T-helper 2 cell treated with Interferon-gamma antibody and Interleukin-4, amounts not matched to agents 5 μg/mL and 100 μg/mL, for 36 hours (primary cell): ENCODE data around the gene LRRD1.
"Not testable (repeated sequence)": the region's sequence is repeated elsewhere in the genome, so short reads cannot be mapped to it uniquely, and the experiment has no call there.

Experiments used
- DNase-seq: peaks from one replicate; pipeline ENCODE4 v3.0.0; 2021; ENCODE audit warnings: low spot score
- H3K27ac Mint-ChIP-seq: one replicate; pipeline ENCODE4 v1.8.0; 2021; ENCODE audit warnings: mild to moderate bottlenecking, mixed read lengths
- H3K27me3 Mint-ChIP-seq: one replicate; pipeline ENCODE4 v1.8.0; 2021; ENCODE audit warnings: low read depth, mixed read lengths
- H3K36me3 Mint-ChIP-seq: one replicate; pipeline ENCODE4 v1.8.0; 2021; ENCODE audit warnings: low read depth, mixed read lengths
- H3K4me1 Mint-ChIP-seq: one replicate; pipeline ENCODE4 v1.8.0; 2021; ENCODE audit warnings: low read depth, mixed read lengths
- H3K4me3 Mint-ChIP-seq: one replicate; pipeline ENCODE4 v1.8.0; 2022; ENCODE audit warnings: mild to moderate bottlenecking, moderate library complexity, mixed read lengths
- H3K9me3 Mint-ChIP-seq: one replicate; pipeline ENCODE4 v1.8.0; 2021; ENCODE audit warnings: mixed read lengths

The LRRD1 gene

GRCh38 chr7:92158660-92159575 is 20.0 kb downstream of the LRRD1 start:
- Mint-ChIP-seq H3K36me3 (no peaks in the 10 kb centered on the region), H3K4me3 (no peak overlapping the region), H3K9me3 (no peaks in the 10 kb centered on the region), H3K27me3 (peaks cover 28% of the 10 kb centered on the region), H3K27ac (no peak overlapping the region), H3K4me1 (peaks cover 5% of the 10 kb centered on the region)
- DNase-seq = no peak

DNA sequence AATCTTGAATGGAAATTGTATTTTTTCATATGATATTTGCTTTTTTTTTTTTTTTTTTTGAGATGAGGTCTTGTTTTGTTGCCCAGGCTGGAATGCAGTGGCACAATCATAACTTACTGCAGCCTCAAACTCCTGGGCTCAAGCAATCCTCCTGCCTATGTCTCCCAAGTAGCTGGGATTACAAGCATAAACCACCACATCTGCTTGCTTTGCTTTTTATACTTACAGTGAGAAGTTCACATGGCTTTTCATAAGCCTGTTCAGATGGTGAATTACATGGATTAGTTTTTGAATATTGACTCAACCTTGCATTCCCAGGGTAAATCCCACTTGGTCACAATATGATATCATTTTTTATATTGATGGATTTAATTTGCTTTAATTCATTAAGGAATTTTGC is 22.0 kb downstream of the LRRD1 start:
- H3K4me1 Mint-ChIP-seq = peaks cover 5% of the 10 kb centered on the region
- no peaks in the 10 kb centered on the region for H3K36me3 Mint-ChIP-seq
- H3K27ac Mint-ChIP-seq = no peak overlapping the region
- peaks cover 22% of the 10 kb centered on the region for H3K27me3 Mint-ChIP-seq
- no peak for DNase-seq
- H3K9me3 Mint-ChIP-seq = no peaks in the 10 kb centered on the region
- H3K4me3 Mint-ChIP-seq = no peak overlapping the region

- H3K4me1 Mint-ChIP-seq = peaks cover 5% of the 10 kb centered on the region
- H3K36me3 Mint-ChIP-seq = no peaks in the 10 kb centered on the region
- no peak overlapping the region for H3K4me3 Mint-ChIP-seq
- peaks cover 13% of the 10 kb centered on the region for H3K27me3 Mint-ChIP-seq
- H3K9me3 Mint-ChIP-seq = no peaks in the 10 kb centered on the region
- no peak overlapping the region for H3K27ac Mint-ChIP-seq
- DNase-seq = no peak
These were observed 23.7 kb downstream of the LRRD1 start for GRCh38 chr7:92155108-92155739.

GRCh38 chr7:92150450-92151017 is 28.4 kb downstream of the LRRD1 start:
- H3K9me3 Mint-ChIP-seq = no peaks in the 10 kb centered on the region
- peaks cover 10% of the 10 kb centered on the region for H3K27me3 Mint-ChIP-seq
- H3K27ac Mint-ChIP-seq = no peak overlapping the region
- H3K4me1 Mint-ChIP-seq = no peaks in the 10 kb centered on the region
- no peak overlapping the region for H3K4me3 Mint-ChIP-seq
- H3K36me3 Mint-ChIP-seq = no peaks in the 10 kb centered on the region
- no peak for DNase-seq

- Mint-ChIP-seq H3K4me1 (no peaks in the 10 kb centered on the region), H3K4me3 (no peak overlapping the region), H3K36me3 (no peaks in the 10 kb centered on the region), H3K27me3 (peaks cover 7% of the 10 kb centered on the region), H3K9me3 (no peaks in the 10 kb centered on the region), H3K27ac (no peak overlapping the region)
- DNase-seq = no peak
These were observed 29.2 kb downstream of the LRRD1 start for GRCh38 chr7:92149736-92150239.

DNA sequence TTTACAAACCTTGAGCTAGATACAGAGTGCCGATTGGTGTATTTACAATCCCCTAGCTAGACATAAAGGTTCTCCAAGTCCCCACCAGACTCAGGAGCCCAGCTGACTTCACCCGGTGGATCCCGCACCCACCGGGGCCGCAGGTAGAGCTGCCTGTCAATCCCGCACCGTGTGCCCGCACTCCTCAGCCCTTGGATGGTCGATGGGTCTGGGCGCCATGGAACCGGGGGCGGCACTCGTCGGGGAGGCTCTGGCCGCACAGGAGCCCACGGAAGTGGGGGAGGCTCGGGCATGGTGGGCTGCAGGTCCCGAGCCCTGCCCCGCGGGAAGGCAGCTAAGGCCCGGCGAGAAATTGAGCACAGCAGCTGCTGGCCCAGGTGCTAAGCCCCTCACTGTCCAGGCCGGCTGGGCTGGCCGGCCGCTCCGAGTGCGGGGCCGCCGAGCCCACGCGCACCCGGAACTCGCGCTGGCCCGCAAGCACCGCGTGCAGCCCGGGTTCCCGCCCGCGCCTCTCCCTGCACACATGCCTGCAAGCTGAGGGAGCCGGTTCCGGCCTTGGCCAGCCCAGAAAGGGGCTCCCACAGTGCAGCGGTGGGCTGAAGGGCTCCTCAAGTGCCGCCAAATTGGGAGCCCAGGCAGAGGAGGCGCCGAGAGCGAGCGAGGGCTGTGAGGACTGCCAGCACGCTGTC is 35.6 kb downstream of the LRRD1 start:
- H3K4me1 Mint-ChIP-seq, H3K4me3 Mint-ChIP-seq, DNase-seq, H3K27ac Mint-ChIP-seq, H3K9me3 Mint-ChIP-seq, H3K27me3 Mint-ChIP-seq, H3K36me3 Mint-ChIP-seq: not testable (repeated sequence)

DNA sequence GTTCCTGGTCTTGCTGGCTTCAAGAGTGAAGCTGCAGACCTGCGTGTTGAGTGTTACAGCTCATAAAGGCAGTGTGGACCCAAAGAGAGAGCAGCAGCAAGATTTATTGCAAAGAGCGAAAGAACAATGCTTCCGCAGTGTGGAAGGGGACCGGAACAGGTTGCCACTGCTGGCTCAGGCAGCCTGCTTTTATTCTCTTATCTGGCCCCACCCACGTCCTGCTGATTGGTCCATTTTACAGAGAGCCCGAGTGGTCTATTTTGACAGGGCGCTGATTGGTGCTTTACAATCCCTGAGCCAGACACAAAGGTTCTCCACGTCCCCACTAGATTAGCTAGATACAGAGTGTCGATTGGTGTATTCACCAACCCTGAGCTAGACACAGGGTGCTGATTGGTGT is 36.2 kb downstream of the LRRD1 start:
- not testable (repeated sequence) for DNase-seq, H3K27me3 Mint-ChIP-seq, H3K27ac Mint-ChIP-seq, H3K4me1 Mint-ChIP-seq, H3K4me3 Mint-ChIP-seq, H3K36me3 Mint-ChIP-seq
- H3K9me3 Mint-ChIP-seq = peaks cover 10% of the 10 kb centered on the region

DNA sequence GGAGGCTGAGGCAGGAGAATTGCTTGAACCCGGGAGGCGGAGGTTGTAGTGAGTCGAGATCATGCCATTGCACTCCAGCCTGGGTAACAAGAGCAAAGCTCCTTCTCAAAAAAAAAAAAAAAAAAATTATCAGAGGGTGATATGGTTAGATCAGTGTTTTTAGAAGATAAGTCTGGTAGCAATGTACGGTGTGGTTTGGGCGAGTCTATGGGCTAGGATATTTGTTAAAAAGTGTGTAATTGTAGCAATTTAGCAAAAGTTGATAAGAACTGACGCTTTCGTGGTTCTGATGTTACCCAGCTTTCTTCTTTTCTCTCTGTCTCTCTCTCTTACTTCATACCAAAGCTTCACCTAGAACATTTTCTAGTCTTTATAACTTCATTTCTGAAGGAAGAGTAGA is 37.8 kb downstream of the LRRD1 start:
- Mint-ChIP-seq H3K9me3 (peaks cover 10% of the 10 kb centered on the region), H3K36me3 (no peaks in the 10 kb centered on the region), H3K4me3 (no peak overlapping the region), H3K27ac (no peak overlapping the region), H3K4me1 (peaks cover 7% of the 10 kb centered on the region), H3K27me3 (peaks cover 6% of the 10 kb centered on the region)
- no peak for DNase-seq

DNA sequence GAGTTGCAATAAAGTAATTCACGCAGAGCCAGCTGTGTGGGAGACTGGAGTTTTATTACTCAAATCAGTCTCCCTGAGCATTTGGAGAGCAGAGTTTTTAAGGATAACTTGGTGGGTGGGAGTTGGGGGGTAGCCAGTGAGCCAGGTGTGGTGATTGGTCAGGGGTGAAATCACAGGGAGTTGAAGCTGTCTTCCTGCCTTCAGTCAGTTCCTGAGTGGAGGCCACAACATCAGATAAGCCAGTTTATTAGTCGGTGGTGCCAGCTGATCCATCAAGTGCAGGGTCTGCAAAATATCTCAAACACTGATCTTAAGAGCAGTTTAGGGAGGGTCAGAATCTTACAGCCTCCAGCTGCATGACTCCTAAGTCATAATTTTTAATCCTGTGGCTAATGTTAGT is 41.4 kb downstream of the LRRD1 start:
- H3K27me3 Mint-ChIP-seq = peaks cover 5% of the 10 kb centered on the region
- no peak for DNase-seq
- H3K4me3 Mint-ChIP-seq = no peak overlapping the region
- H3K27ac Mint-ChIP-seq = no peak overlapping the region
- H3K36me3 Mint-ChIP-seq = peaks cover 4% of the 10 kb centered on the region
- H3K4me1 Mint-ChIP-seq = peaks cover 24% of the 10 kb centered on the region
- H3K9me3 Mint-ChIP-seq = peaks cover 10% of the 10 kb centered on the region

DNA sequence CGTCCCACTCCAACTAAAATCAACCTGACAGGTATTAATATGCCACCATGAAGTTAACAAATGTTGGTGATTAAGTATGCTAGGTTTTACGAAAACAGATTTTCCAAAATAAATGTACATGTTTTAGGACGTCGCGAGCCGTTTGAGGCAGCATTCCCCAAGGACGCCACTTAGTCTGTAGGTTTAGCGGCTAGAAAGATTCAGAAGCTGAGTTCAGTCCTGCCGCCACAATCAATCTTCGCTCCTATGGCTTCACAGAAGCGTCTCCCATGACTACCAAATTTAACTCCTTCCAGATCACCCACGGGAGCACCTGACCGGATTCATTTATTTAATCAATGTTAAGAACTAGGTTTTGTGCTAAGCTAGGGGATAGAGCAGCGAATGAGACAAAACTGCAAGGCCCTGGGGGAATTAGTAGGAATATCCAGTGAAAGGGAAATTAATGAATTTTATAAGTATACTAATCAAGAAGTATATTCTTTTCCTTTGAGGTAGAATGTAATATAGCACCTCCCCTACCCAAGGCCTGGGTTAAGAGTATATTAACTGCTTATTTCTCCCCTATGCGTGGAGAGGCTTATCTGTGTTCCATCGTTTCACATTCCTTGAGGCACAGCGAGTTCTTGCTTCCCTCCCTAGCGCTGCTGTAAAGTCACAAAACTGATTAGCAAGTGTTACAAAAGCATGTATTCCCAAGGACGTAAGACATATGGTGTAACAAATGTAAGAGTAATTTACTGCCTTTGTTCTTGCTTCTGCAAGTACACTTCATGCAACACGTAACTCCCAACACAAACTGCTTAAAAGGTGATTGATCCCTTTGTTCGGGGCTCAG is 43.7 kb downstream of the LRRD1 start:
- H3K4me1 Mint-ChIP-seq = peaks cover 40% of the 10 kb centered on the region

DNA sequence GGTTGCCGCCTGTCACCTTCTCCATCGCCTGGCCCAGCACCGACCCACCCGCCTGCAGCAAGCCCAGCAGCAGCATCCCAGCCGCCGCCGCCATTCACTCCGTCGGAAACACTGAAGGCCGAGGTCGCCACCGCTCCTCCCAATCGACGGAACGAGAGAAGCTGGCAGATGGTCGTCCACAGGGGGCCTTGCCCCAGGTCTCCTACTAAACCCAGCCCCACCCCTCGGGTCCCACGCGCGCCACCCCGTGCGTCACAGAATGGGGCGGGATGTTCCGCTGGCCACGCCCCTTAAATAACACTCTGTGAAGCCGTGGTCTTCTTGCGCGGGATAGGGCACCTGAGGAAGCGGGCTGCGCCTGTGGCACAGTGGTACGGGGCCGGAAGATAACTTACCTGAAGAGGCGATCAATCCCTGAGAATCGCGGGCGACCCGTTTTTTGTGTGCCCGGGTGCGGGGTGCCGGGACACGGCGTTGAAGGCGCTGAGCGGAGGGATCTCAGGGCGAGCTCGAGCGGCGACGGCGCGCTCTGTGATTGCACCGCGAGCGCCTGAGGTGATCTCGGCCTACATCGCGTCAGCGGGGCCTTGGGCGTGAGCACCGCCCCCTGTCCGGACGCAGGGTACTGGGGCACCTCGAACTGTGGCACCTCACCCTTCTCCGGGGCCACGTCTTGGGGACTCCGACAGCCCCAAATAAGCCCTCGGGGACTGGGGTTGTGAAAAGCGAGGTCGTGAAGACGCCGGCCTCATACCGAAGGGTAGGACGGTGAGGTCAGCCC is 44.5 kb downstream of the LRRD1 start, which contains the start of gene CYP51A1:
Gene CYP51A1, minus strand, starts transcription at position 207 of the 781 bp plus-strand sequence. Its CDS starts 113 bp downstream, at position 94.
- peaks cover 44% of the 10 kb centered on the region for H3K4me1 Mint-ChIP-seq
- no peaks in the 10 kb centered on the region for H3K27me3 Mint-ChIP-seq
- peaks cover 6% of the 10 kb centered on the region for H3K9me3 Mint-ChIP-seq
- peak within 1 kb of the TSS; percentile 92 for H3K4me3 Mint-ChIP-seq
- DNase-seq = peak; percentile 94
- peak within 1 kb of the TSS; percentile 98 for H3K27ac Mint-ChIP-seq
- H3K36me3 Mint-ChIP-seq = peaks cover 21% of the 10 kb centered on the region

More for the DNA sequence above, 43.7 kb downstream of the LRRD1 start:
- Mint-ChIP-seq H3K27me3 (no peaks in the 10 kb centered on the region), H3K9me3 (peaks cover 6% of the 10 kb centered on the region), H3K36me3 (peaks cover 16% of the 10 kb centered on the region), H3K4me3 (peak overlapping the region; percentile 92), H3K27ac (peak overlapping the region; percentile 98)
- DNase-seq = peak; percentile 10

GRCh38 chr7:92133737-92134270 is 45.1 kb downstream of the LRRD1 start:
- Mint-ChIP-seq H3K4me1 (peaks cover 45% of the 10 kb centered on the region), H3K4me3 (peak overlapping the region; percentile 92), H3K27ac (peak overlapping the region; percentile 98), H3K36me3 (peaks cover 25% of the 10 kb centered on the region), H3K27me3 (no peaks in the 10 kb centered on the region), H3K9me3 (peaks cover 5% of the 10 kb centered on the region)
- peak; percentile 69 for DNase-seq
